ENCODE results near the gene TUBB4B. TPM values are rescaled to one million over a fixed set of nuclear protein-coding genes. Genes with fewer than 3 reads are reported as not detected.

The TUBB4B gene
- total and polyA plus RNA-seq, 2 of the 4 experiments (the other 2 are of a cell fraction) = 237 to 529 TPM

DNA sequence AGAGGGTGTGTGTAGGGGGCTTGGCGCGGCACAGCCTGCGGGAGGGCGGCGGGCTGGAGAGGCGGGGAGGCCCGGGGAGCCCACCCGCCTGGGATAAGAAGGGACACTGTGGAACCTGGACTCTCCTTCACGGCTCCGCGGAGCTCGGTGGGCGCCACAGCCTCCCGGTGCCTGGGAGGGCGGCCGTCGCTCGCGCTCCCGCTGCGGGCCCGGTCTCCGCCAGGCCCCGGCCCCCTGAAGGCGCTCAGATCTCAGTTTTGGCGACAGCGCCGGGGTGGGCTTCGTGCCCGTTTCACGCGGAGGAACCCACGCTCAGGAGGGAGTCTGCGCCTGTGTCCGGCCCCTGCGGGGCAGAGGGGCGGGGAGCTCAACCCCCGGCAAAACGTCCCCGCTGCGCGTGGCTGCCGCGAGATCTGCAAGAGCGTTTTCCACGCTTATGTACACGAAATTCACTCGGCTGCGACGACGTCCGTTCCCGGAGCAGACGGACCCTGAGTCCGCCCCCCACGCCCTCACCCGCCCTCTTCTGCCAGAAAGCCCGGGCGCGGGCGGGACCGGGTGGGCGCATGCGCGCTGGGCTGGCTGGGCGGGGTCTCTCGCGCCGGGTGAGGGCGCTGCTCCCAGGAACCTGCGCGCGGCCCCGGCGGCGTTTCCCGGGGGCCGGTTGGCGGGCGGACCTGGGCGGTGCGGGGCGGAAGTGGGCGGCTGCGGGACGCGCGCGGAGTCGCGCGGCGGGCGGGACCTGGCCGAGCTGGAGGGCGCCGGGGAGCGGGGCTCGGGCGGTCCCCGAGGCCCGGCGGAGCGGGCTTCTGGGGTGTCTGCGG, 13.7 kb downstream of the TUBB4B start, which contains the start of gene NELFB (continued):
- TF ChIP-seq CHD1 (IDR thresholded peaks at IDR 0.05; ENCODE audit: low read depth, low read length) (peak; percentile 61; the same call in 1 of the 2 replicates), NFE2L2 (IDR thresholded peaks at IDR 0.05; ENCODE audit: low read depth, low read length) (no peak), MAFK (IDR thresholded peaks at IDR 0.05; ENCODE audit: low read depth, low read length) (no peak)

- in situ Hi-C loops (cut with MboI; ENCODE audit: low sequenced_read_pairs) = no loop called here
- no TSS peak for BruUV-seq (replicated peaks)
- Histone ChIP-seq H3K56ac (ENCODE audit: extremely low read depth, insufficient read depth, low read length) (peak overlapping the region; percentile 71), H2AK9ac (replicated peaks; ENCODE audit: low read depth, low read length, poor library complexity) (peak overlapping the region; percentile 98), H3K4ac (ENCODE audit: low read depth, low read length) (peak overlapping the region; percentile 63), H2BK20ac (ENCODE audit: low read depth, low read length) (no peak overlapping the region), H3K4me1 (ENCODE audit: control insufficient read depth, insufficient read depth, low read length) (peaks cover 11% of the 10 kb centered on the region), H2BK120ac (ENCODE audit: low read depth, low read length) (no peak overlapping the region), H3K23ac (ENCODE audit: low read depth, low read length) (peak overlapping the region; percentile 79; the same call in 1 of the 2 replicates), H3K4me3 (ENCODE audit: insufficient read depth, low read depth, low read length) (peak overlapping the region; percentile 96), H3K27ac (ENCODE audit: insufficient read depth, low read length) (peak overlapping the region; percentile 35), H3K79me1 (ENCODE audit: low read depth in 1 of 2, low read length in 2 of 2) (peaks cover 15 to 37% of the 10 kb centered on the region in 2 experiments), H3K4me2 (ENCODE audit: low read depth, low read length) (peak overlapping the region; percentile 97), H4K91ac (ENCODE audit: insufficient read depth, low read depth, low read length) (0 out of 2 replicates have a peak overlapping the region, but pooled peaks have one; percentile 26), H2AFZ (replicated peaks; ENCODE audit: low read length, poor library complexity) (peak overlapping the region; percentile 99), H4K8ac (ENCODE audit: low read depth in 2 of 2, low read length in 2 of 2) (peak overlapping the region; percentile 81 to 87; a peak in 3 of 4 replicates), H3K9me1 (ENCODE audit: insufficient read depth, low read length) (no peaks in the 10 kb centered on the region), H2BK5ac (ENCODE audit: low read depth, low read length, poor library complexity, severe bottlenecking) (peak overlapping the region; percentile 14), H3K9me3 (ENCODE audit: control insufficient read depth, insufficient read depth, low read length) (no peaks in the 10 kb centered on the region), H3K14ac (replicated peaks; ENCODE audit: low read depth, low read length) (peak overlapping the region; percentile 72; the same call in 1 of the 2 replicates), H4K20me1 (ENCODE audit: insufficient read depth, low read length) (peaks cover 11% of the 10 kb centered on the region), H3K9ac (ENCODE audit: low read depth, low read length) (peak overlapping the region; percentile 85), H3K36me3 (ENCODE audit: control insufficient read depth, insufficient read depth, low read length) (peaks cover 21% of the 10 kb centered on the region), H2BK15ac (ENCODE audit: low read depth, low read length) (no peak overlapping the region), H3K27me3 (ENCODE audit: control insufficient read depth, insufficient read depth, low read length) (no peaks in the 10 kb centered on the region), H2AK5ac (ENCODE audit: low read depth, low read length) (peak overlapping the region; percentile 72), H4K5ac (ENCODE audit: low read depth, low read length) (peak overlapping the region; percentile 44; the same call in 1 of the 2 replicates), H3K18ac (ENCODE audit: low read depth, low read length) (no peak overlapping the region)
- intact Hi-C loops (cut with micrococcal nuclease) = no loop called here
- DNase-seq = no peak
- CTCF ChIA-PET = no interaction called here
- POLR2A ChIA-PET (ENCODE audit: unreplicated experiment) = interaction anchor here (1.2 to 2.3 kb wide), 2 partner anchors 11 to 15 kb away, joined by 5 to 9 read pairs; no protein-coding TSS in a partner anchor
- peak; percentile 60 for ATAC-seq (ENCODE audit: low read depth)
- 1% methylated on average over 30 of the region's 51 CpGs; no CpG with 5 or more reads in 1 of the 2 experiments for WGBS, 2 experiments (ENCODE audit: extremely low coverage in 2 of 2, insufficient read length in 1 of 2)
- dilution Hi-C loops (cut with HindIII; ENCODE audit: low sequenced_read_pairs, unreplicated experiment) = no loop called here
- no peak for TF ChIP-seq RAD21 (IDR thresholded peaks at IDR 0.05; ENCODE audit: low read length)
- TF ChIP-seq, protein P1, sequence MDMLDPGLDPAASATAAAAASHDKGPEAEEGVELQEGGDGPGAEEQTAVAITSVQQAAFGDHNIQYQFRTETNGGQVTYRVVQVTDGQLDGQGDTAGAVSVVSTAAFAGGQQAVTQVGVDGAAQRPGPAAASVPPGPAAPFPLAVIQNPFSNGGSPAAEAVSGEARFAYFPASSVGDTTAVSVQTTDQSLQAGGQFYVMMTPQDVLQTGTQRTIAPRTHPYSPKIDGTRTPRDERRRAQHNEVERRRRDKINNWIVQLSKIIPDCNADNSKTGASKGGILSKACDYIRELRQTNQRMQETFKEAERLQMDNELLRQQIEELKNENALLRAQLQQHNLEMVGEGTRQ (IDR thresholded peaks at IDR 0.05; ENCODE audit: low read depth, low read length) = no peak
- TF ChIP-seq CTCF (conservative IDR thresholded peaks at IDR 0.05; ENCODE audit: low read depth, low read length) = no peak
- no peak for TF ChIP-seq BHLHE40 (IDR thresholded peaks at IDR 0.05; ENCODE audit: low read depth, low read length)
- TF ChIP-seq CHD1 (IDR thresholded peaks at IDR 0.05; ENCODE audit: low read depth, low read length) = no peak
- no peak for TF ChIP-seq MAZ (IDR thresholded peaks at IDR 0.05; ENCODE audit: borderline replicate concordance, low read depth, low read length)
- TF ChIP-seq MXI1 (IDR thresholded peaks at IDR 0.05; ENCODE audit: borderline replicate concordance, low read depth, low read length) = no peak
- TF ChIP-seq RCOR1 (IDR thresholded peaks at IDR 0.05; ENCODE audit: insufficient replicate concordance, low read length) = no peak
- no peak for TF ChIP-seq RFX5 (IDR thresholded peaks at IDR 0.05; ENCODE audit: low read depth, low read length)
- TF ChIP-seq MAFK (IDR thresholded peaks at IDR 0.05; ENCODE audit: low read depth, low read length) = no peak
- no peak for TF ChIP-seq POLR2A (IDR thresholded peaks at IDR 0.05; ENCODE audit: low read depth, low read length)
- no peak for TF ChIP-seq NFE2L2 (IDR thresholded peaks at IDR 0.05; ENCODE audit: low read depth, low read length)
Observed at GRCh38 chr9:137255448-137256114, 14.5 kb downstream of the TUBB4B start.

Measured in IMR-90 (cell line).